ENCODE data around the gene TPX2.

GRCh38 chr20:31715766-31716165, 23.3 kb upstream of the TPX2 start:
- TF ChIP-seq CTCF (IDR thresholded peaks at IDR 0.05; ENCODE audit: extremely low read depth in 1 of 2, insufficient read depth in 1 of 2, low read depth in 1 of 2, low read length in 2 of 2) = no peak
- no peak for TF ChIP-seq MYC (IDR thresholded peaks at IDR 0.05; ENCODE audit: low read depth, low read length)
- no peak for TF ChIP-seq EZH2 (IDR thresholded peaks at IDR 0.05; ENCODE audit: borderline replicate concordance, low read depth, low read length, severe bottlenecking)
- TF ChIP-seq FOS (IDR thresholded peaks at IDR 0.05; ENCODE audit: borderline replicate concordance, insufficient read depth, low read length) = no peak
- no peak for TF ChIP-seq MAX (IDR thresholded peaks at IDR 0.05; ENCODE audit: insufficient read depth, insufficient read length)

Measured in endothelial cell of umbilical vein (primary cell).